ENCODE measurements around the gene SHISA5.

Gene SHISA5

DNA sequence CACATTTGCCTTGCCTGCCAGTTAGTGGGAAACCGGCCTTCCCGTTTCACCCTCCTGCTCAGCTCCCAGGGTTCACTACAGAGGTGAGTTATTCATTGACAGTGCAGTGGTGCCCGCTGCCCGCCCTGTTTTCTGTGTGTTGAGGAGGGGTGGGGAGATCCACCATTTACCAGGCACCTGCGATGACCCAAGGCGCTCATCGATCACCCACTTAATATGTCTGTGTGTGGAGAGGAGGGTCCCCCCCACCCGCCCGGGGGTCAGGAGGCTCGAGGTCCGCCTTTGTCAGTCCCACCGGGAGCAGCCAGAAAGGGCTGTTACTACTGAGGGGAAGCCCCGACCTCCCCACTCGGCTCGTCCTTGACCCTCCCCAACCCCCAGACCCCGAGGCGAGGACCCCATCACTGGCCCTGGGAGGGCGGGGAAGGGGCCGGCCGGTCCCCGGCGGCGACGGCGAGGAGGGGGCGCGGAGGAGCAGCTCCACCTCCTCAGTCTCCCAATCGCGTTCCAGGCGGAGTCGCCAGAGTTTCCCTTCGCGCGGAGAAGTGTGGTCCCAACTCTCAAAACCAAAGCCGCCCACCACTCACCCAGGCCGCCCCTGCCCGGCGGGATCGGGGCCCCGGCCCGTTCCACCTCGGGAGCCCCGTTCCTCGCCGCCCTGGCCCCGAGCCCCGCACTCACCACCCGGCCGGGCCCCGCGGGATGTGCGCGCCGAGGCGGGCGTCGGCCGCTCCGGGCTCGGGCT lies 75.2 kb downstream of the SHISA5 start:
- no peak for DNase-seq

DNA sequence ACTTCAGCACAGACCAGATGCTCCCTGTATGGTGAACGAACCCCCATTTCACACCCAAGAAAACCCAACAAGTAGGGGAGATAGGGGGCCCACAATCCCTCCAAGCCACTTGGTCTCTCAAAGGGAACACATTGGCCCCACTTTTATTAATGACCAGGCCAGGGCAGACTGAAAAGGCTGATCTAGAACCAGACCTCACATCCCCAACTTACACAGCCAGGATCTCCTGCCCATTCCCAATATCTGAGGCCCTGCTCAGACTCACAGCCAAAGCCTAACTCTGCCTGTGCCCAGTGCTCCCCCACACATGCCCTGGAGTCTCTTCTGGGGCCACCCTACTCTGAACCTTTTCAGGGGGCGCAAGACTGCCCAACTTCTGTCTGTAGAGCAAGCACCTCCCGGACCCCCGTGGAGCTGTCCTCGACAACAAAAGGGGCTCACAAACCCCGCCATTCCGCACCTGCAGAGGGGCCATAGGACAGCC lies 75.8 kb downstream of the SHISA5 start:
- DNase-seq = no peak

DNA sequence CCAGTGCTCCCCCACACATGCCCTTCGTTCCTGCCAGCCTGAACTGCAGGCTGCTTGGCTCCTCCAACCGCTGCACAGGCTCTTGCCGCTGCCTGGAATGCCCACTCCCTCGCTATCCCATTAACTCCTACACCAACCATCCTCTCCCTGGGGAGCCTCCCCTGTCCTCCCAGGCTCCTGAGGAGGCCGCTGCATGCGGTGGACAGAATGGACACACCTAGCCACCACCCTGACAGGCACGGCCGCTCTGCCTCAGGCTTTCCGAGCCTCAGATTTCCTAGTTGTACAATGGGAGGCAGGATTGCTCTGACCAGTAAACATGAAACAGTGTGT lies 76.4 kb downstream of the SHISA5 start:
- no peak for DNase-seq

DNA sequence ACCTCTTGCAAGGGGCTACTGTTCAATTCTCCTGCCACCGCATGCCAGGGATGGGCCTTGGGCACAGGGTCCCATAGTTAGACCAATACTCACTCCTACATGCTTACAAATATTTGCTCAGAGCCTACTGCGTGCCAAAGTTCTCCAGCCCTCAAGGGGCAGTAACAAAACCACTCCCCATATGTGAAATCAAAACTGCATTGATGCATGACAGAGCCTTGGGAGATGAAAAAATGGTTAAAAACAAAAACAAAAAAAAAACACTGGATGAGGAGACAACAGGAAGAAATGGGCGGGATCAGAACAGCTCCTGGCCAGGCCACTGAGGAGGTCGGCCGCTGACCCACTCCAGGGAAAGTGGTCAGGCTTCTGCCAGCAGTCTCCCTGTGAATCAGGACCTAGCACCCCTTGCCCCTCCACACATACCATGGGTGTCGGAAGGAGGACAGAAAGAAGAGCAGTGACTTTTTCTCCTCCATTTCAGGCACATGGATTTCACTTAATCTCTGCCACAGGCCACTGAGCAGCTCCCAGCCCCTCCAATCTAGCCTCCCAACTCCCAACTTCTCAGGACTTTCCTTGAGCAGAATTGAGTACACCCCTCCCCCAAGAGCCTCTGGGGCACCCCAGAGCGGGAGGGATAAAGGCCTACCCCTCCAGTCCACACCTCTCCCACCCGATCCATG lies 76.9 kb downstream of the SHISA5 start:
- no peak for DNase-seq

DNA sequence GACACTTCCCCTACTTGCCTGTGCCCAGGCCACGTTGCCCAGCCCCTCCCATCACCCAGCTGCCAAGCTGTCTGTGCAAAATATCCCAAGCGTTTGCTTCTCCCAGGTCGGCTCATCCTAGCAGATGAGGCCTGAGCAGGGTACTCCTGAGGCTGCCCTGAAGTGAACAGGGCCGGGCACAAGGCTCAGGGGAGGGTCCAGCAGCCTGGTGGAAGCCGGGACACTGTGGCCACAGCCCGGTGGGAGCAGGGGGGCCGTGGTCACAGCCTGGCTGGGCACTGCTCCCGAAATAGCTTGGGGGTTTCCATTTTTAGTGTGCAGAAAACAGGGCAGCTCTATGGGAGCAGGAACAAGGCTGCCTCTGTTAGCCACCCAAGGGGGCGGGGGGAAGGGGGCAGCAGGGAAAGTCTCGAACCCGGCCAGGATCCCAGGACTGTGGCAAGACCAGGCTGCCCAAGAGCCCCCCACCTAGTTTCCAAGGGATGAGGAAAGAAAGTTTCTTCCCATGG lies 77.5 kb downstream of the SHISA5 start:
- no peak for DNase-seq

DNA sequence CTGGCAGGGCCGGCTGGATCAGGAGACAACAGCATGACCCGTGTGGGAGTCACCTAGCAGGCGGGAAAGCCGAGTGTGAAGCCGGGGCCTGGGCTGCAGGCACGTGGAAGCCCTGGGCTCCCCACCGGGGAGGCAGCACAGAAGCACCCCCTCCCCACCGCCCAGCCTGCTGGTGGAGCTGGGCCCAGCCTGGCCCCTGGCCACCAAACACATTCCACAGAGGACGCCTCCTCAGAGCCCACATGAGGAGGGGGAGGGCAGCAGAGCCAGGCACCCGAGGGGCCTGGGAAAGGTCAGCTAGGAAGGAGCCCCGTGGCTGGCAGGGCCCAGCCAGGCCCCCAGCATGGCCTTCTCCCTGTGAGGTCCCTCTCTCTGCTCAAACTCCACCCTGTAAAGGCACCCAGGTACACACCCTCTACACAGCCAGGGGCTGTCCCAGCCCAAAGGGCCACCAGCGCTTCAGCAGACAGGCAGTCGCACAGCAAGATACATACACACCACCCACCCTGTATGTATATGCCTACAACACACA lies 78.6 kb downstream of the SHISA5 start:
- no peak for DNase-seq

DNA sequence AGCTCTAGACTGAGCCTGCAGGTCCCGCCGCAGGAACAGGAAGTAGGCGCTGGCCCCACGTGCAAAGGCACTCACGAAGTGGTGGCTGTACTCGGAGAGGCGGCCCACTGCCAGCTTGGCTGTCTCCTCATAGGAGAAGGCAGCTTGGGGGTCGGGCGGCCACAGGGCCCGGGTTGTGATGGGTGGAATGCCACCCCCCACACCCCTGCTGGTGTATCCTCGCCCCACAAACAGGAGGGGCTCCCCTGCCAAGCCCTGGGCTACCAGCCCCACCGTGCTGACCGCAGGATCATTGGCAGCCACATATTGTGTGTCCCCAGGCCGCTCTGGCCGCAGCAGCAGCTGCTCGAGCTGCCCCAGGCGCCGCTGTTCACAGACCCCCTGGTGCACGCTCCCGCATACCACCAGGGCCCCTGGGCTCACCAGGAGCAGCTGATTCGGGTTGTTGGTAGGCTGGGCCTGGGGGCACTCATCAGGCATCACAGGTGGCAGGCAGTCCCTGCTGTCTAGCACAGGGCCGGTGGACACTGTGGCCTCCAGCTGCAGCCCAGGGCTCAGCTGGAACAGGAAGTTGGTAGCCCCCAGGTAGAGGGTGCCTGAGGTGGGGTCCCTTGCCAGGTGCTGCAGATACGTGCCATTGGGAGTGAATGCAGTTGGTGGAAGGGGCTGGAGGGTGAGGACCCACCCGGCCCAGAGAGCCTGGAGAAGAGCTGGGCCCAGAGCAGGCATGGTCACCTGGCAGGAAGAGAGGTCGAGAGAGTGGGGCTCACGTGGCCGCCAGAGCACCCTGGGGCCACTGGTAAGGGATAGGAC lies 79.9 kb downstream of the SHISA5 start:
- DNase-seq = no peak

DNA sequence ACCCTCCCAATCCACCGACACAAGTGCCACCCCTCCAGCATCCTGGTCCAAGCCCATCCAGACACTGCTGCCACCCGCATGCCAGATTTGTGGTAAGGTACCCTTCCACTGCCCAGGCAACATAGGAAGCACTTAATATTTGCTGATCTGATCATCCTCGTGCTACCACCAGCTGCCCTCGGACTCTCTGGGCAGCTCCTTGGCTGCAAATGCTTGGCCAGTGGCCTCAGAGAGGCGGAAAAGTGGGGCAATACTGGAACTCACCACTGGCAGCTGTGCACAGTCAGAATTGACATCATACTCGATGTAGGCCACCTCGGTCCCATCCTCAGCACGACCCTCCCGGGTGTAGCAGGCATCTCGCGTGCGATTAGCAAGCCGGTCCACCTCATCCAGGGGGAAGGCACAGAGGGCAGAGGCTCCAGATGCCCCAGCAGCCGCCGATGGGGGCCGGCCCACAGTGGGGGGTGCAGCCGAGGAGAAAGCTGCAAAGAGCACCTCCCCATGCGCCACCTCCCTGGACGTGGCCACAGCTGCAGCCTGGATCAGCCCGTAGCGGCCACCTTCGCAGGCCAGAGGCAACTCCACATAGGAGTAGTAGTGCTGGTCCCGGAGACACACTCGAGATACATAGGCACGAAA lies 80.6 kb downstream of the SHISA5 start:
- DNase-seq = no peak

DNA sequence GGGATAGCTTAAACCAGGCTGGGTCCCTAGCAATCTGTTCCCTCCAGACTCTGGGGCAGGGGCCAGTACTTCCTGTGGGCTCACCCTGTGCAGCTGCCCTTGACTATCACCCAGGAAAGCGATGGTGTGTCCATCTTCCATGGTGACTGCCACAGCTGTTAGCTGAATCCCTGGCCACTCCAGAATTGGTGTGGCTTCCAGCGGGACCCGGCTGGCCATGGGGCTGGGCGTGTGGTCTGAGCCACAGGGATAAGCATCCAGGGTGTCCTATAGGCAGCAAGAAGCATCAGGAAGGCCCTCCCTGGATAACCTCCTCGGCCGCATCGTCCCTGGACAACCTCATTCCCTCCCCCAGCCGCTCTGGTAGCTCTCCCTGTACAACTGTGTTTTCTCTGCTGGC lies 81.3 kb downstream of the SHISA5 start:
- no peak for DNase-seq

DNA sequence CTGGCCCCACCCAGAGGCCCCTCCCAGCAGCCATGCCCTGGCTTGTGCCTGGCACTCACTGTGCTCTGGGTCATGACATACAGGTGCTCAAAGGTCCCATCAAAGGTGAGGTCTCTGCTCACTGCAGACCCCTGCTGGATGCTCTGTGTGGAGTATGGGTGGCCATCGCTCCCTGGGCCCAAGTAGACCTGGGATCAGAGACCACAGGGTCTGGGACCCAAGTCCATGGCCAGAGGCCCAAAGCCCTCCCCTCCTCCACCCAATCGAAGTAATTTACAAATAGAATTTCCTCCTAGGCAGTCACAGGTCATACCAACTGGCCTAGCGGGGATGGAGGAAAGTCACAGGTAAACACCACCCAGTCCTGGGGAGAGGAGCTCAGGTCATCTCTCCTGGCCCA lies 81.7 kb downstream of the SHISA5 start:
- DNase-seq = no peak

DNA sequence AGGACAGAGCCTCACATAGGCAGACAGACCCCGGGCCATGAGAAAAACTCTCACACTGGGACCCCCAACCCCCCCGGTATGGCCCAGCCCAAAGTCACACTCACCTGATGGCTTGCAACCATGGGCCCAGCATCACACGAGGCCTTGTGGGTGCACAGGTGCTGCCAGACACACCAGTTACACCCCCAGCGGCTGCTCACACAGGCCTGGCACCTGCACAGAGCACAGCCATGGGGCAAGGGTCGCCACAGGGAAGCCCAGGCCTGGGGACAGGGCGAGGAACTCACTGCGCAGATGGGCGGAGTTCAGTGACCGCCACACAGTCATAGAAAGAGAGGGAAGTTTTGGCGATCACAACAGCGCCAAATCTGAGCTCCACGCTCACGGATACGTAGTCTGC lies 83.4 kb downstream of the SHISA5 start:
- no peak for DNase-seq

DNA sequence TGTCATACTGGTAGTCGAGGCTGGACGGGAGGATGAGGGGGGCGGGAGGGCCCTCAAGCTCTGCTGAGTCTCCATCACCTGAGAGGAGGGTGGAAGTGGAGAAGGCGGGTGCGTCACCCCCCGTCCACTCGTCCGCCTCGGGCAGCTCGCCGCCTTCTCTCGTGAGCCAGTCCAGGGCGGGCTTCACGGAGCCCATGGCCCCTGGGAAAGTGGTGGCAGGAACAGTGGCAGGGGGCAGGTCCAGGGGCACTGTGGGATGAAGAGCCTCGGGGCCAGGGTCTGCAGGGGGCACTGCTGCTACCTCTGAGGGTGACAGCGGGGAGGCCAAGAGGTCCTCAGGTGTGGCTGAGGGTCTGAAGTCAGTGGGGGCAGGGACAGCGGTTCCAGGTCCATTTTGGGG lies 84.4 kb downstream of the SHISA5 start:
- DNase-seq = no peak

DNA sequence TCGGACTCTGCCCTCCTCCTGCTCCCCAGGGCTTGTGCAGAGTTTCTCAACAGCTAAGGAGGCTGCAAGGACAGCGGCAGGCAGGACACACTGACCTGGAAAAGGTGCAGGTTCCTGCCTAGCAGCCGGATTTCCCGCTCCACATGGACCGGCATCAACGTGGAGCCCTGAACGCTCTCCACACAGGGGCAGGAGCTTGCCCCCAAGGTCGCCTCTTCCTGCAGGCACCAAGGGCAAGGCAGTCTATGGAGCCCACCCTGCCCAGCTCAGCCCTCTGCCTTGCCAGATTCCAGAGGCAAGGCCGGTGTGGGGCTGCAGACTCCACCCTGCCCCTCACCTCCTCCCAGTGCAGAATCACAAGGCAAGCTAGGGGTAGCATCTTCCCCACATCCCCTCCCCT lies 84.8 kb downstream of the SHISA5 start:
- no peak for DNase-seq

DNA sequence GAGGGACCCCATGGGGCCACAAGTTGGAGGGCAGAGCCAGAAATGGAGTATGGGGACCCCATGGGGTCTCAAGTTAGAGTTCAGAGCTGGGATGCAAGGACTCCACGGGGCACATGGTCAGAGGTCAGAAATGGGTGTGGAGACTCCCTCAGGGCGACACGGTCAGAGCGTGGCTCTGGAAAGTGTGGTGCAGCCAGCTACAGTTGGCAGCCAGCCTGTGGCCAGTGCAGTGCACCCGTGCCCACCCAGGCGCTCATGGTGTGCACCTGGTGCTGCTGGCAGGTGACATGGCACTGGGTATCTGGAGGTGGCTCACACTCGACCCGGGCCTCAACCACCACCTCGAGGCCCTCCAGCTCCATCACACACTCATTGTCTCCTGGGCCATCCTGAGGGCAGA lies 85.3 kb downstream of the SHISA5 start:
- DNase-seq = no peak

DNA sequence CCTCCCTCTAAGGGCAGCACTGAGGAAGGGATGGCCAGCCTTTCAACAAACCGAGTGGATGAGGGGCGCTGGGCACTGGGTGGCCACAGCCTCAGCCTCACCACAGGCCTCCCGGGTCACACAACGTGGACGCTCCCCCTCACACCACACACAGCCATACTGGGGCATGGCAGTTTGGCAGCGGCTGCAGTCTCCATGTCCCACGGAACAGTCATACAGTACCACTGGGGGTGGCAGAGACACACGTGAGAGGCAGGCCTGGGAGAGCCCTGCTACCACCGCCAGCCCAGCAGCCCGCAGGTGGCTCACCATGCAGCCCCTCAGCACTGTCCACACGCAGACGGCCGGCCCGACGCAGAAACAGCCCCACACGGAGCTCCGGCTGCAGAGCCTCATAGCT lies 85.8 kb downstream of the SHISA5 start:
- no peak for DNase-seq

All from NCI-H1694 (cell line).